H4 (cell line): ENCODE measurements around the gene TRIM71. TPM values are rescaled to one million over a fixed set of nuclear protein-coding genes. Genes with fewer than 3 reads are reported as not detected.
A peak's percentile ranks its signal among the peaks of the same experiment; 100 is the strongest.
"Not testable (repeated sequence)": the region's sequence is repeated elsewhere in the genome, so short reads cannot be mapped to it uniquely, and the experiment has no call there.

Source experiments
- DNase-seq: peaks from one replicate; pipeline ENCODE4 v3.0.0-alpha.2; 2015; ENCODE audit warnings: low spot score
- total RNA-seq: library from RNA; depleted of rRNA; stranded (reverse); fragments of >200 nt; shearing (Covaris generic); gene quantifications from 2 replicates; pipeline ENCODE4 v1.2.3, GENCODE V29; 2014

The TRIM71 gene
- total RNA-seq, 1 experiment from 2014 or later, result 0.02 TPM

- DNase-seq, result no peak
Observed at GRCh38 chr3:32890420-32891276, 72.9 kb downstream of the TRIM71 start.

- DNase-seq, result no peak
Observed at GRCh38 chr3:32891365-32891764, 73.6 kb downstream of the TRIM71 start.

GRCh38 chr3:32892625-32893598 lies 75.1 kb downstream of the TRIM71 start:
- DNase-seq, result no peak

GRCh38 chr3:32894977-32895376 lies 77.2 kb downstream of the TRIM71 start:
- no peak for DNase-seq

- DNase-seq, result no peak
Observed at GRCh38 chr3:32895701-32896100, 77.9 kb downstream of the TRIM71 start.

GRCh38 chr3:32896143-32896542 lies 78.3 kb downstream of the TRIM71 start:
- DNase-seq, result no peak

- peak; percentile 60 for DNase-seq
Observed at GRCh38 chr3:32897001-32897601, 79.3 kb downstream of the TRIM71 start.

GRCh38 chr3:32897981-32898623 lies 80.3 kb downstream of the TRIM71 start:
- DNase-seq, result no peak

GRCh38 chr3:32899265-32899664 lies 81.5 kb downstream of the TRIM71 start:
- DNase-seq, result no peak

- DNase-seq, result no peak
Observed at GRCh38 chr3:32901005-32901932, 83.5 kb downstream of the TRIM71 start.

- not testable (repeated sequence) for DNase-seq
Observed at GRCh38 chr3:32902887-32903371, 85.1 kb downstream of the TRIM71 start.

GRCh38 chr3:32903953-32904352 lies 86.2 kb downstream of the TRIM71 start:
- DNase-seq, result no peak

GRCh38 chr3:32909999-32910398 lies 92.2 kb downstream of the TRIM71 start:
- DNase-seq, result no peak

GRCh38 chr3:32910954-32911353 lies 93.2 kb downstream of the TRIM71 start:
- no peak for DNase-seq

GRCh38 chr3:32912046-32912445 lies 94.2 kb downstream of the TRIM71 start:
- no peak for DNase-seq

GRCh38 chr3:32913790-32914446 lies 96.1 kb downstream of the TRIM71 start:
- no peak for DNase-seq

- no peak for DNase-seq
Observed at GRCh38 chr3:32919920-32920319, 102.1 kb downstream of the TRIM71 start.

- no peak for DNase-seq
Observed at GRCh38 chr3:32922078-32922477, 104.3 kb downstream of the TRIM71 start.

- no peak for DNase-seq
Observed at GRCh38 chr3:32930161-32930560, 112.4 kb downstream of the TRIM71 start.

GRCh38 chr3:32931273-32931672 lies 113.5 kb downstream of the TRIM71 start:
- not testable (repeated sequence) for DNase-seq
